HG03575 (cell line): ENCODE results near the gene ABCC6.
"Not testable (repeated sequence)": the region's sequence is repeated elsewhere in the genome, so short reads cannot be mapped to it uniquely, and the experiment has no call there.

Experiments
- ATAC-seq: cut with Tn5 transposase; IDR thresholded peaks from one replicate; pipeline ENCODE4 v1.9.1; 2021; ENCODE audit not compliant: unreplicated experiment, insufficient number of reproducible peaks, low FRiP score; ENCODE audit errors: extremely low read depth

ABCC6 gene

DNA sequence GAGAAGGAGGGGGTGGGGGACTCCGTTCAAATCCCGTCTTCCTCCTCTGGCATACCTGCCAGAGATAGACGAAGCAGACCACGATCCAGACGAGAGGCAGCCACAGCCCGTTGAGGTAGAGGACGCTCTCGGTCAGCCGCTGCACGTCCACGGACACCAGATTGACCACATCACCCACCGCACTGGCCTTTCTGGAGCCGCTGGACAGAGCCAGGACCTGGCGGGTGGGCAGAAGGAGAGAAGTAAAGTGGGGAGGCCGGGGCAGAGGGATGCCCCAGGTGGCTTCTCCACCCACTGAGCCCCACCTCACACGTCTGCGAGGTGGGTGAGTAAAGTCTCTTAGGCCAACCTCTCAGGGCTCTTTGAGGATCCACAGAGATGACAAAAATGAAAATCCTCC, 25.3 kb downstream of the ABCC6 start:
- ATAC-seq, result no peak

DNA sequence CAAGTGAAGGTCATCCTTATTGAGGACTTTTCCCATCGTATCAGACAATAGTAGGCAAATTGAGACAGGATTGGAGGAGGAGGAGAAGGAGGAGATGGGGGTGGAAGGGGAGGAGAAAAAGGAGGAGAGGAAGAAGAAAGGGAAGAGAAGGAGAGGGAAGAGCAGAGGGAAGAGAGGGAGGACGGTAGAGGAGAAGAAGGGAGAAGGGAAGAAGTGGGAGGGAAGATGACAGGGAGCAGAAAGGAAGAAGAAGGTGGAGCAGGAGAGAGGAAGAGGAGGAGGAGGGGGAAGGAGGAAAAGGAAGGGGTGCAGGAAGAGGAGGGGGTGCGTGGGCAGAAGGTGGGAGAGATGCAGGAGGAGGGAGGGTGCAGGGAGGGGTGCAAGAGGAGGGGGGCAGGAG, 26.0 kb downstream of the ABCC6 start:
- ATAC-seq, result no peak

DNA sequence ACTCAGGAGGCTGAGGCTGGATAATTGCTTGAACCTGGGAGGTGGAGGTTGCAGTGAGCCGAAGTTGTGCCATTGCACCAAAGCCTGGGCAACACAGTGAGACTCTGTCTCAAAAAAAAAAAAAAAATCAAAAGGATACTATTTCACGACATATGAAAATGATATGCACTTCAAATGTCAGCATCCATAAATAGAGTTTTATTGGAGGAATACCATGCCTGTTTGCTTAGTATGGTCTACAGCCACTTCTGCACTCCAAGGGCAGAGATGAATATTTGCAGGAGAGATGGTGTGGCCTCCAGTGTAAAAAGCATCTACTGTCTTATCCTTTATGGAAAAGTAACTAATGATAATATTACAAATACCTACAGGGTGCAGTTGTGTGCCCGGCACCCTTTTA, 27.2 kb downstream of the ABCC6 start:
- no peak for ATAC-seq

DNA sequence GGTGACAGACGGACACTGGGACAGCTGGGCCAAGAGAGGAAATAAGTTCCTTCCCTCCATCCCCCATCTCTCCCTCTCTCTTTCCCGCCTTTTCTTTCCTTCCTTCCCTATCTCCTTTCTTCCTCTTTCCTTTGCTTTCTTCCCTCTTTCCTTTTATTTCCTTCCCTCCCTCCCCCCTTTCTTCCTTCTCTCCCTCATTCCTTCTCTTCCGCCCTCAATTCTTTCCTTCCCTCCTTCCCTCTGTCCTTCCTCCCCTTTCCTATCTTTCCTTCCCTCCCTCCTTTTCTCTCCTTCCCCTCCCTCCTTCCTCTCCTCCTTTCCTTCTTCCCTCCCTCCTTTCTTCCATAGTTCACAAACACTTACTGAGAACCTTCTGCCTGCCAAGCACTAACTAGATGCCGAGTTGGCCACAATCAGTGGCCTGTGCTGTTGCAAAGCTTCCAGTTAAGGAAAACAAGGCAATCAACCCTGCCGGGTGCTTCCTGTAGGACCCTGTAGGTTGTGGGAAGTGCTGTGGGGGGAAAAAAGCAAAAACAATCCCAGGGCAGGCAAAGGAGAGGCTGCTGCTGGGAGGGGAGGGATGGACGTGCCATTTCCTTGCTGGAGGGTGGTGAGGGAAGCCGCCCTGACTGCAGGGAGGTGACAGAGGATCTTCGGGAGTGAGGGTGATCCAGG, 31.7 kb downstream of the ABCC6 start:
- ATAC-seq, result no peak

DNA sequence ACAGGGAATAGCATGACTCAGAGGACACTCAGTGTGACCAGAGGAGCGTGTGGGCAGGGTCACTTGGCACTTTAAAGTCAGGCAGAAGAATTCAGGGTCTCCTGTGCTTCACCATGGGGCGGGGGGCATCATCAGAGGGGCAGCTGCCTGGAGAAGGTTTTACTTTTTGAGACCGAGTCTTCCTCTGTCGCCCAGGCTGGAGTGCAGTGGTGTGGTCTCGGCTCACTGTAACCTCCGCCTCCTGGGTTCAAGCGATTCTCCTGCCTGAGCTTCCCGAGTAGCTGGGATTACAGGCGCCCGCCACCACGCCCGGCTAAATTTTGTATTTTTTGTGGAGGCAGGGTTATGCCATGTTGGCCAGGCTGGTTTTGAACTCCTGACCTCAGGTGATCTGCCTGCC, 32.3 kb downstream of the ABCC6 start:
- not testable (repeated sequence) for ATAC-seq

DNA sequence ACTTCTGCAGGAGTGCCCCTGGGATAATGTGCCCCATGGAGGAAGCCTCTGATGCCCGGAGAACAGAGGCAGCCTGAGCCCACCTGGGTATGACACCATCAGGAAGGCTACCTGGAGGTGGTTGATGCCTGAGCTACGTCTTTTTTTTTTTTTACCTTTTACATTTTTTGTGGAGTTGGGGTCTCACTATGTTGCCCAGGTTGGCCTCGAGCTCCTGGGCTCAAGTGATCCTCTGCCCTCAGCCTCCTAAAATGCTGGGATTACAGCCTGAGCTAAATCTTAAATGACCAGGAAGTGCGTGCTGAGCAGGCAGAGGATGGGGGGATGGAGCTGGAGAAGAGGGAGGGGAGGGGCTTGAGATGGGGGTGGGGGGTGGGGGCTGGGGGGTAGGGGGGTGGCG, 32.7 kb downstream of the ABCC6 start:
- no peak for ATAC-seq

DNA sequence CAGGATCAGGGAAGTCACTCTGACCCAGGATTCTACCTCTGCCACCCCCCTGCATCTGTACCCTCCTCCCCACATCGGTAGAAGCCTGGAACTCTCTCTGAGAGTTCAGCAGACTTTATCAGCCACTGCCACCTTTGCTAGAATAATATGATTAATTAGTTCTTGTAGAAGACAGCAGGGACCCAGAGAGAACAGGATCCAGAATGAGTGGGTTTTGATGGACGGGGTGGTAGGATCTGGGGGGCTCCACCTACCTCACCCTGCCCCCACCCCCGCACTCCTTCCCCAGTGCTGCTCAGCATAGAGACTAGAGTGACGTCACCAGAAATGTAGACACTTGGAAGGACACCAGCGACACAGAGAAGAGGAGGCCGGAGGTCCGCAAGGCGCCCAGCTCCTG, 33.5 kb downstream of the ABCC6 start:
- no peak for ATAC-seq

DNA sequence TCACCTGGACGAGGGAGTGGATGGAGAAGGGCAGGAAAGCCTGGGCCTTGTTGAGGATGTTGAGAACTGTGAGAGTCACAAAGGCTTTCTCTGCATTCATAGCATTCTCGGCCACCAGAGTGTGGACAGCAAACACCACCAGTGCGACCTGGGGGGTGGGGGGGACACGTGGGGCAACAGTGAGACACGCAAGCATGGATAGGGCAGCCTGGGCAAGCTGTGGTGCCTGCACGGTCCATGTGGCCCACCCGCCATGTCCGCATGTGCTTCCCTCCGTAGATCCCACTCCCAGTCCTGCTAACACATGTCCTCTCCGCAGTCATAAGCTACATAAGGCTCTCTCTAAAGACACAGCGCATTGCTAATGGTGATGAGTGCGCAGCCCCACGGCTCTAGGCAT, 34.5 kb downstream of the ABCC6 start:
- no peak for ATAC-seq

DNA sequence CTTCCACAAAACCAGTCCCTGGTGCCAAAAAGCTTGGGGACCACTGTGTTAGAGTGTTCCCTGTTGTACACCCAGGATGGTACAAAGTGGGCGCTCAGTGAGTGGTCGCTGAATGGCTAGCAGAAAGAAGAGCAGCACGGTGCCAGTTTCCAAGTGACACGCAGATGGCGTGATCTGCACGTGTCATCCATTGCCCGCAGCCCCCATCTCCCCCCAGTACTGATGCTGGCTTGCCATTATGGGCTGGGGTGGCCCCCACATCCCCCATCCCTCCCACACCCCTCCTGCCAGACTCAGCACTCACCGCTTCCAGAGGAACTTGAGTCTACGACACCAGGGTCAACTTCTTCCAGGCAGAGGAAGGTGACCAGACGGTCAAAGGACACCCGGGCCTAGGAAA, 36.5 kb downstream of the ABCC6 start:
- ATAC-seq, result no peak

DNA sequence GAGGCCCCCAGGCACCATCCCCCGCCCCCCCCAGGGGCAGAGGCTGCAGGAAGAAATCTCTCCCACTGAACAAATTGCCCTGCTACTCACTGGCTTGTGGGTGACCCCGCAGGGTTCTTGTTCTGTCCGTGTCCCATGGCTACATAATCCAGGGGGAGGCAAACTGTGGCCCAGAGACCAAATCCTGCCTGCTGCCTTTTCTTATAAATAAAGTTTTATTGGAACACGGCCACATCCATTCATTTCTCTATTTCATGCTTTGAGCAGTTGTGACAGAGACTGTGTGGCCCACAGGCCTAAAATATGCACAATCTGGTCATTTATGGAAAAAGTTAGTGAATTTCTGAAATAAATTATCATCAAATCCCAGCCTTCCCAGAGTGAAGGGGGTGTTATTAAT, 38.2 kb downstream of the ABCC6 start:
- ATAC-seq, result no peak

DNA sequence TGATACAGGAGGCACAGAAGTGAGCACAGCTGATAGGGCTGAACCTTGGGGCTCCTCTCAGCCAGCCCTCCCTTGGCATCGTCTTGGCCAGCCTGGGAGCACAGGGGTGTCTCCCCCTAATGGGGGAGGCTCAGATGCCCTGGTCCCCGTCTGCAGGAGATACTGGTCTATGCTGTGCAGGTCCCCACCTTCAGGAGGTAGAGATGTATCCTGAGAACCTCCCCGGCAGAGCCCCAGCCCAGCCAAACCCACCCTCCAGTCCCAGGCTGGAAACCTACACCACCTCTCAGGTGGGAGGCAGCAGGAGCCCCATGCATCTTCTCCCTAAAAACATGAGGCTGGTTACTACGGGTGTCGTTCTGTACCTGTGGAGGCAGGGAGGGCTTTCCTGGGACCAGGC, 38.7 kb downstream of the ABCC6 start:
- ATAC-seq, result no peak

DNA sequence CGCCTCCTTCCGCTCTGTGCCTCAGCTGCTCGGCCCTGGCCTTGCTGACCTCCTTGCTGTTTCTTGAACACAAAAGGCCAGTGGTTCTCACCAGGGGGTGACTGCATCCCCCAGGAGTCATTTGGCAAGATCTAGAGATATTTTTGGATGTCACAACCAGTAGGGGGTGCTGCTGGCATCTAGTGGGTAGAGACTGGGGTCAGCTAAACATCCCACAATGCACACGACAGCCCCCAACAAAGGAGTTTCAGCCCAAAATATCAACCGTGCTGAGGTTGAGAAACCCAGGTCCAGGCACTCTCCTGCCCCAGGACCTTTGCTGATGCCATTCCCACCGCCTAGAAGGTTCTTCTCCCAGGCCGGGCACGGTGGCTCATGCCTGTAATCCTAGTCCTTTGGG, 39.7 kb downstream of the ABCC6 start:
- ATAC-seq, result no peak

DNA sequence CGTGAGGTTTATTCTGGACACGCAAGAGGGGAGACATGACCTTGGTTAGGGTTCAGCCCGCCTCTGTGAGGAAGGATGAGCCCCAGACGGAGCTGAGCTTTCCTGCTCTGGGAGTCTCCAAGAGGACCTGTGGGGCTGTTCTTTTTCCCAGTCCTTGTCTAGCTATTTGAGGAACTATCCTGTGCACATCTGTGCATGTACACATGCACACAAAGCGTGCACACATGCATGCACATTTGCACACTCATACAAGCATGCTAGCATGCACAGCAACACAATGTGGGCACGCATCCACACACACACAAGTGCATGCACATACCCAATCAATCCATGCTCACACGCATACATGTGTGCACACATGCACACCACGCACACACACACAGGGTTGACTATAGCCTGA, 40.4 kb downstream of the ABCC6 start:
- no peak for ATAC-seq

DNA sequence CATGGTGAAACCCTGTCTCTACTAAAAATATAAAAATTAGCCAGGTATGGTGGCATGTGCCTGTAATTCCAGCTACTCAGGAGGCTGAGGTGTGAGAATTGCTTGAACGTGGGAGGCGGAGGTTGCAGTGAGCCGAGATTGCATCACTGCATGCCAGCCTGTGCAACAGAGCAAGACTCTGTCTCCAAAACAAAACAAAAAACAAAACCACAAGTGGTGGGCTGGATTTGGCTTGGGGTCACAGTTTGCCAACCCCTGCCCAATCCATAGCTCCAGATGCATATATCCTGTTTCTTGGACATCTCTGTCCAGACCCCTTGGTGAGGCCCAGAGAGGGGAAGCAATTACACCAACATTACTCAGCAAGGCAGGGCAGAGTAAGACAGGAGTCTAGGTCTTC, 41.5 kb downstream of the ABCC6 start:
- ATAC-seq, result not testable (repeated sequence)

DNA sequence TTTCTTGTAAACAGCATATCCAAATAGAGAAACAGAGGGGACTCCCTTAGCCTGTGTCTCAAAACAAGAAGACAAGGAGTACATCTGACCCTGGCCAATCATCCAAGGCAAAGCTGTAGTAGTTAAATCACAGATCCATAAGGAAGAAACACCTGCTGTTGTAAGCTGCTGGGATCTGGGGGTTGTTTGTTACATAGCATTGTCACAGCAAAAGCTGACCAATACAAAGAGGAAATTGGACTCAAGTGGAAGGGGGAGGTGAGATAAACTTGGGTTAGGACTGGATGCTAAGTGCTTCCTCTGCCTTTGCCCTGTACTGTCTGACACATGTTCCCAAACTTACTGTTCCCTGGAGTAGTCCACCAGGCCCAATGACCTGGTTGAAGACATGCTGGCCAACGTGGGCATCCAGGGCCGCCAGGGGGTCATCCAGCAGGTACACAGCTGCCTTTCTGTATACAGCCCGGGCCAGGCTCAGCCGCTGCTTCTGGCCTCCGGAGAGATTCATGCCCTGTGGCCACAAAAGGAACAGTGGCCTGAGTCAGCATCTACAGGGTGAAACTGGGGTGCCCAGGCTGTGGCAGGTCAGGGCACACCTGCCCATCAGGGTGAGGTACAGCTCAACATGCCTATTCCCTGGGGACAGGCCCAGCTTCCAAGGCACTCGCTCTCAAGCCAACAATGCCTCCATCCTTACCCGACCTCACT, 44.7 kb downstream of the ABCC6 start:
- no peak for ATAC-seq

DNA sequence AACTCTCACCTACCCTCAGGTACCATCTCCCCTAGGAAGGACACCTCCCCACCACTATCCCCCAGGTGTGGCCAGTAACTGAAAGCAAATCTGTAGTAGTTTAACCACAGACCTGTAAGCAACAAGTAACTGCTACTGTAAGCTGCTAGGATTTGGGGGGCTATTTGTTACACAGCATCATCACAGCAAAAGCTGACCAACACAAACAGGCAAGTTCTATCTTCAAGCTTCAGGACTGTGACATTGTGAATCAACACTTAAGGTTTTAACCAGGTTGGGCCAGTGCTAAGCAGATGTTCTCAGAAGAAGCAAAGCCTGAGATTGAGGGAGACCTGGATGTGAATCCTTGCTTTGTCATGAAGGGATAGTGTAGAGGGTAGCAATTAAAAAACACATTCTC, 47.0 kb downstream of the ABCC6 start:
- ATAC-seq, result no peak

DNA sequence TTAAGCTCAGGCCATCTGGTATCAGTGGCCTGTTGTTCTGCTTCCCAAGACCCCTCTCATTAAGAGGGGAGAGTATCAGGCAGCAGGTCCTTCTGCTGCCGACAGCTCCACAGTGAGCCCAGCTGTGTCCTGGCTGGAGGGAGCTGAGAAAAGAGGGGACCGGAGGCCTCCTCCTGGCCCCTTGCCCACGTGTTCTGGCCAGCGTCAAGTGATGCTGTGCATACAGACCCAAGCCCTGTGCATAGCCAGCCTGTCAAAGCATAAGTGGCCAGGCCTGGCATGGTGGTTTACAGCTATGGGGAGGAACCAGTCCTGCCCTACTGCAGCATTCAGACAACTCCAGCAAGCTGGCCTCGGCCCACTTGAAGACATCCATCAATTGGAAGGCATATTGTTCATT, 48.0 kb downstream of the ABCC6 start:
- ATAC-seq, result no peak

DNA sequence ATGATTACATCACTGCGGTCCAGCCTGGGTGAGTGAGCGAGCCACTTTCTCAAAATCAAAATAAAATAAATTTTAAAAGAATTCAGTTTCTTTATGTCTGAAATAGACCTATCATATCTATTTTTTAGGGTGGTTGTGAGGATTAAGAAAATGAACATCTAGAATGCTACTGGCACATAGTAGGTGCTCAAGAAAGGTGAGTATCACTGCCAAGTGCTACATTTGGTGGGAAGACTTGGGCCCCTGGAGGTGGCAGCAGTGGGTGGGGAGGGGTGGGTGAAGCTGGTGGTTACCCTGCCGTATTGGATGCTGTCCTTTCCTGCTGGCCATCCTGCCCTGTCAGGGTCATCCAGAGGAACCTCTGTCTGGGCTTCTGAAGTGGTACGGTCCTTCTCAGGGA, 50.3 kb downstream of the ABCC6 start:
- ATAC-seq, result no peak

DNA sequence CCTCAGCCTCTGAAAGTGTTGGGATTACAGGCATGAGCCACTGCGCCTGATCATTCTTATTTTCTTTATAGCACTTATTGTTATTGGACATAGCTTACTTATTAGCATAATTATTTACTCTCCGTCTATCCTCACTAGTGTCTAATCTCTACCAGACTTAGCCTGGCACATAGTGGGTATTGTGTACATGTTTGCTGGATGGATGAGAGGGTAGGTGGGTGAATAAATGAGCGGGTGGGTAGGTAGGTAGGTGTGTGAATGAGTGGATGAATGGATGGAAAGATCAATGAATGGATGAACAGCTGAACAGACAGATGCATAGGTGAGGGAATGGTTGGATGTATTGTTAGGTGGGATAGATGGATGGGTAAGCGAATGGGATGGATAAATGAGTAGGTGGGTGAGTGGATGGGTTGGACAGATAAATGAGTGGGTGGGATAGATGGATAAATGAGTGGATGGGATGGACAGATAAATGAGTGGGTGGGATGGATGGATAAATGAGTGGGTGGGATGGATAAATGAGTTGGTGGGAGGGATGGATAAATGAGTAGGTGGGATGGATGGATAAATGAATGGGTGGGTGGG, 51.9 kb downstream of the ABCC6 start:
- no peak for ATAC-seq

DNA sequence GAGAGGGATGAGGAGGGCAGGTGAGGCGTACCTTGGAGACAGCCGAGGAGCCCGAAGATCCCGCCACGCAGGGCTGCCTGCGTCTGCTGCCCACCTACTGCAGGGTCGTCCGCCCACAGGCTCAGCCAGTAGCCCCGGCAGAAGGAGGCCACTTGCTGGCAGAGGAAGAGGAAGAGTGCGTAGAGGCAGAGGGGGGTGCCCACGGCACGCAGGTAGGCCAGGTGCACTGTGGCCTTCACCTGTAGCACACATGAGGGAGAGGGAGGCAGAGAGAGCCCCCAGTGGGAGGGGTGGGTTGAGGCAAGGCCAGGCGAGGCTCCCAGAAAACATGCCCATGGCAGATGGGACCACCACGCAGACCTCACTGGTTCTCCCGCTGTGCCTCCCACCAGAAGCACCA, 53.7 kb downstream of the ABCC6 start:
- ATAC-seq, result no peak

DNA sequence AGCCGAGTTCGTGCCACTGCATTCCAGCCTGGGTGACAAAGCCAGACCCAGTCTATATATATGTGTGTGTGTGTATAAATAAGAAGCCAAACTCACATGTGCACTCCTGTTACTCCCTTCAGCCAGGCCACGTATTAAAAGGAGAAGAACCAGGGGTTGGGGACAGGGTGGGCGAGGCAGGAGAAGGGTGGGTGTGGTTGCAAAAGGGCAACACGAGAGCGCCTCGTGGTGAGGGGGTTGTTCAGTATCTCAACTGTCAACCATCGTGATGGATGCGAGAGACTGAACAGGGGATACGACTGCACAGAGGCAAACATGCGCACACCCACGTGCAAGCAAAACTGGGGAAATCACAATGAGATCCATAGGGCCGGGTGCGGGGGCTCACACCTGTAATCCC, 54.9 kb downstream of the ABCC6 start:
- ATAC-seq, result no peak
